Right renal pelvis (tissue), 4 donors: ENCODE data around the gene FIGNL2. TPM values are rescaled to one million over a fixed set of nuclear protein-coding genes. Genes with fewer than 3 reads are reported as not detected.
"Not testable (repeated sequence)": the region's sequence is repeated elsewhere in the genome, so short reads cannot be mapped to it uniquely, and the experiment has no call there.

ENCODE experiments used
- DNase-seq, 4 donors: peaks; one replicate each; pipeline ENCODE4 v3.0.0-alpha.2; 2013; ENCODE audit warnings: low read depth in 4 of 4, low spot score in 3 of 4, missing footprints in 1 of 4
- polyA plus RNA-seq, 4 donors: library from polyadenylated mRNA; unstranded; fragments of 120-200 nt; gene quantifications; one replicate each; pipeline ENCODE4 v1.2.1, GENCODE V29; 2013; ENCODE audit not compliant: insufficient read length in 4 of 4

FIGNL2 gene
- 1 to 10 TPM; 3.7 to 5.5 (median 4.4) TPM for polyA plus RNA-seq

GRCh38 chr12:51848326-51848727 lies at the start of gene FIGNL2:
Gene FIGNL2, minus strand, starts transcription at chr12:51848718. Its CDS starts 26,305 bp downstream, at chr12:51822413.
- no peak for DNase-seq

GRCh38 chr12:51897181-51897580 lies 48.7 kb upstream of the FIGNL2 start:
- no peak for DNase-seq

GRCh38 chr12:51896236-51896635 lies 47.7 kb upstream of the FIGNL2 start:
- no peak for DNase-seq

GRCh38 chr12:51895378-51896135 lies 47.0 kb upstream of the FIGNL2 start:
- no peak for DNase-seq

GRCh38 chr12:51893786-51894185 lies 45.3 kb upstream of the FIGNL2 start:
- no peak for DNase-seq

GRCh38 chr12:51891843-51892242 lies 43.3 kb upstream of the FIGNL2 start:
- DNase-seq: no peak

- no peak for DNase-seq
These were observed 42.1 kb upstream of the FIGNL2 start for GRCh38 chr12:51890511-51891171.

GRCh38 chr12:51890133-51890464 lies 41.6 kb upstream of the FIGNL2 start:
- no peak for DNase-seq

GRCh38 chr12:51889216-51890132 lies 41.0 kb upstream of the FIGNL2 start:
- no peak for DNase-seq

GRCh38 chr12:51888316-51889215 lies 40.0 kb upstream of the FIGNL2 start:
- DNase-seq: no peak

- no peak for DNase-seq
These were observed 39.2 kb upstream of the FIGNL2 start, which contains the start of gene ANKRD33 for GRCh38 chr12:51887476-51888315. Gene ANKRD33, plus strand, starts transcription at chr12:51888103. Its CDS starts 84 bp downstream, at chr12:51888187.

GRCh38 chr12:51886021-51886710 lies 37.6 kb upstream of the FIGNL2 start:
- no peak for DNase-seq

- DNase-seq: not testable (repeated sequence)
These were observed 36.9 kb upstream of the FIGNL2 start for GRCh38 chr12:51885294-51886020.

GRCh38 chr12:51884676-51885229 lies 36.2 kb upstream of the FIGNL2 start:
- DNase-seq: no peak

- DNase-seq: no peak
These were observed 35.6 kb upstream of the FIGNL2 start for GRCh38 chr12:51883998-51884675.

GRCh38 chr12:51883295-51883694 lies 34.8 kb upstream of the FIGNL2 start:
- no peak for DNase-seq

GRCh38 chr12:51879102-51879501 lies 30.6 kb upstream of the FIGNL2 start:
- DNase-seq: no peak
